Keratinocyte (primary cell): Measurements from ENCODE around the gene CLPSL2. TPM values are rescaled to one million over a fixed set of nuclear protein-coding genes. Genes with fewer than 3 reads are reported as not detected.

Source experiments
- DNase-seq: peaks from one replicate; pipeline ENCODE4 v3.0.0-alpha.2; 2011; ENCODE audit warnings: low read depth, missing footprints, low spot score
- FAIRE-seq: peaks from 2 replicates; lab custom pipeline; 2011; peaks lifted over from hg19 to GRCh38; lab: Jason Lieb, UNC
- H2AFZ ChIP-seq: 2 replicates; pipeline ENCODE4 v1.6.0; 2012; ENCODE audit warnings: low read length, control low read depth, inconsistent platforms; ENCODE audit not compliant: control insufficient read depth
- H3K27ac ChIP-seq: 2 replicates; pipeline ENCODE4 v1.5.1; 2011; ENCODE audit warnings: low read length; ENCODE audit not compliant: control insufficient read depth, insufficient read depth
- H3K27me3 ChIP-seq: 3 replicates; pipeline ENCODE4 v1.6.0; 2011; ENCODE audit warnings: low read length; ENCODE audit not compliant: control insufficient read depth, insufficient read depth; ENCODE audit errors: extremely low read depth
- H3K36me3 ChIP-seq, 2 experiments: 2 replicates in 1 of 2; 3 replicates in 1 of 2; pipeline ENCODE4 v1.5.1; 2011; ENCODE audit warnings: low read length in 2 of 2, mild to moderate bottlenecking in 1 of 2; ENCODE audit not compliant: control insufficient read depth in 2 of 2, insufficient read depth in 2 of 2; ENCODE audit errors: extremely low read depth in 1 of 2
- H3K4me1 ChIP-seq: 3 replicates; pipeline ENCODE4 v1.5.1; 2011; ENCODE audit warnings: low read length; ENCODE audit not compliant: control insufficient read depth, insufficient read depth; ENCODE audit errors: extremely low read depth
- H3K4me2 ChIP-seq: 3 replicates; pipeline ENCODE4 v1.6.0; 2011; ENCODE audit warnings: low read depth, low read length; ENCODE audit not compliant: control insufficient read depth, insufficient read depth; ENCODE audit errors: extremely low read depth
- H3K4me3 ChIP-seq, 3 experiments: fragments of 200-600 bp in 1 of 3; sonication (generic) in 1 of 3; 2 replicates in 2 of 3; 3 replicates in 1 of 3; pipeline ENCODE4 v1.5.1; 2011 to 2016; ENCODE audit warnings: low read length in 3 of 3, mild to moderate bottlenecking in 3 of 3, control low read depth in 2 of 3, inconsistent platforms in 1 of 3, low read depth in 1 of 3, mixed read lengths in 1 of 3, mixed run types in 1 of 3, moderate library complexity in 1 of 3; ENCODE audit not compliant: control insufficient read depth in 2 of 3, insufficient read depth in 2 of 3; ENCODE audit errors: extremely low read depth in 1 of 3
- H3K79me2 ChIP-seq: 2 replicates; pipeline ENCODE4 v1.6.0; 2012; ENCODE audit warnings: low read length; ENCODE audit not compliant: control insufficient read depth, insufficient read depth
- H3K9ac ChIP-seq: 3 replicates; pipeline ENCODE4 v1.6.0; 2011; ENCODE audit warnings: low read length; ENCODE audit not compliant: control insufficient read depth, insufficient read depth; ENCODE audit errors: extremely low read depth
- H3K9me1 ChIP-seq: 3 replicates; pipeline ENCODE4 v1.6.0; 2011; ENCODE audit warnings: low read length; ENCODE audit not compliant: control insufficient read depth, insufficient read depth; ENCODE audit errors: extremely low read depth
- H3K9me3 ChIP-seq: 2 replicates; pipeline ENCODE4 v1.5.1; 2012; ENCODE audit warnings: low read depth, low read length; ENCODE audit not compliant: control insufficient read depth
- H4K20me1 ChIP-seq: 3 replicates; pipeline ENCODE4 v1.6.0; 2011; ENCODE audit warnings: low read length; ENCODE audit not compliant: control insufficient read depth, insufficient read depth; ENCODE audit errors: extremely low read depth
- CTCF ChIP-seq, 3 experiments: IDR thresholded peaks in 1 of 3; conservative IDR thresholded peaks in 1 of 3; optimal IDR thresholded peaks in 1 of 3; 2 replicates in 2 of 3; 3 replicates in 1 of 3; pipeline versions ENCODE3 to v1.5.1; 2011; ENCODE audit warnings: low read length in 3 of 3, mild to moderate bottlenecking in 3 of 3, moderate library complexity in 2 of 3, control low read depth in 1 of 3, inconsistent platforms in 1 of 3; ENCODE audit not compliant: insufficient read depth in 2 of 3; ENCODE audit errors: extremely low read depth in 1 of 3
- EZH2 ChIP-seq: IDR thresholded peaks from one replicate; pipeline ENCODE4 v1.6.1; 2012; ENCODE audit warnings: inconsistent platforms, mild to moderate bottlenecking, low read length, moderate library complexity
- dilution Hi-C: fragments of 300-500 bp; cut with MboI; formaldehyde crosslinking; loops from one replicate; pipeline ENCODE4 v1.7.0; 2020; ENCODE audit warnings: low sequenced_read_pairs; ENCODE audit not compliant: extremely low pct_ligation_motif_present
- polyA plus RNA-seq, 5 experiments: library from polyadenylated mRNA; depleted of rRNA in 3 of 5; stranded (reverse) in 3 of 5; stranded (forward) in 1 of 5; unstranded in 1 of 5; fragments of >200 nt; gene quantifications; 1 replicate in 1 of 5; 2 replicates in 3 of 5; 3 replicates in 1 of 5; pipeline versions ENCODE4 v1.2.1 to v1.2.3, GENCODE V29; 2011 to 2012; ENCODE audit warnings: missing spikeins in 2 of 5, low read depth in 1 of 5, low replicate concordance in 1 of 5

CLPSL2 gene
- polyA plus RNA-seq, 1 donor (not counting 4 experiments of a cell fraction or from before 2014, with no cell fraction given), result not detected

- no peak for DNase-seq
- Histone ChIP-seq H3K36me3 (no peaks in the 10 kb centered on the region), H3K79me2 (no peaks in the 10 kb centered on the region), H4K20me1 (no peaks in the 10 kb centered on the region), H3K27me3 (no peaks in the 10 kb centered on the region), H3K9me1 (no peaks in the 10 kb centered on the region), H2AFZ (no peak overlapping the region), H3K4me3 (no peak overlapping the region), H3K4me2 (no peak overlapping the region), H3K4me1 (peaks cover 24% of the 10 kb centered on the region), H3K9me3 (no peaks in the 10 kb centered on the region), H3K27ac (no peak overlapping the region), H3K9ac (no peak overlapping the region)
- dilution Hi-C loops, result loop anchor here (25.0 kb wide), 1 partner anchor 174 kb away; no protein-coding TSS in a partner anchor
- peak in 2 of 3 experiments; percentile 90 to 93 for TF ChIP-seq CTCF (optimal IDR thresholded peaks at IDR 0.05 in 1 of 3, IDR thresholded peaks at IDR 0.05 in 1 of 3, conservative IDR thresholded peaks at IDR 0.05 in 1 of 3; ENCODE audit: extremely low read depth in 1 of 3, insufficient read depth in 2 of 3, low read length in 3 of 3)
- no peak for TF ChIP-seq EZH2
- peak; percentile 32 for FAIRE-seq
These were observed 40.0 kb upstream of the CLPSL2 start for GRCh38 chr6:35736253-35736894.

- FAIRE-seq (no peak), DNase-seq (no peak)
- Histone ChIP-seq H3K4me2 (no peak within 1 kb of the TSS), H3K27ac (no peak within 1 kb of the TSS), H3K27me3 (no peaks in the 10 kb centered on the region), H3K4me3 (no peak within 1 kb of the TSS), H3K9me3 (no peaks in the 10 kb centered on the region), H3K4me1 (peaks cover 23% of the 10 kb centered on the region), H3K9me1 (no peaks in the 10 kb centered on the region), H3K36me3 (no peaks in the 10 kb centered on the region), H4K20me1 (no peaks in the 10 kb centered on the region), H3K79me2 (no peaks in the 10 kb centered on the region), H3K9ac (no peak within 1 kb of the TSS), H2AFZ (no peak within 1 kb of the TSS)
- dilution Hi-C loops, result loop anchor here (25.0 kb wide), 1 partner anchor 175 kb away; no protein-coding TSS in a partner anchor
- TF ChIP-seq CTCF (optimal IDR thresholded peaks at IDR 0.05 in 1 of 3, IDR thresholded peaks at IDR 0.05 in 1 of 3, conservative IDR thresholded peaks at IDR 0.05 in 1 of 3; ENCODE audit: extremely low read depth in 1 of 3, insufficient read depth in 2 of 3, low read length in 3 of 3) (no peak), EZH2 (no peak)
These were observed 39.4 kb upstream of the CLPSL2 start, which contains the start of gene ARMC12 for GRCh38 chr6:35736982-35737412. ARMC12 (plus strand) TSS chr6:35737032; CDS start chr6:35737109, 77 bp downstream.
